HUES48 (cell line): ENCODE results near the gene LSG1.

Source experiments
- H3K27ac ChIP-seq: one replicate; pipeline ENCODE4 v1.7.0; 2013; ENCODE audit warnings: low read depth, low read length, inconsistent platforms
- H3K27me3 ChIP-seq: 2 replicates; pipeline ENCODE4 v1.6.1; 2013; ENCODE audit warnings: mild to moderate bottlenecking, low read length; ENCODE audit not compliant: control insufficient read depth, insufficient read depth
- H3K36me3 ChIP-seq: 2 replicates; pipeline ENCODE4 v1.6.1; 2013; ENCODE audit warnings: low read length; ENCODE audit not compliant: control insufficient read depth, insufficient read depth
- H3K4me1 ChIP-seq: 2 replicates; pipeline ENCODE4 v1.6.1; 2013; ENCODE audit warnings: mild to moderate bottlenecking, low read length; ENCODE audit not compliant: control insufficient read depth, insufficient read depth
- H3K4me3 ChIP-seq: 2 replicates; pipeline ENCODE4 v1.5.1; 2013; ENCODE audit warnings: mild to moderate bottlenecking, low read depth, low read length
- H3K9ac ChIP-seq: 2 replicates; pipeline ENCODE4 v1.6.1; 2013; ENCODE audit warnings: mild to moderate bottlenecking, low read depth, low read length, moderate library complexity
- H3K9me3 ChIP-seq: 2 replicates; pipeline ENCODE4 v1.6.1; 2013; ENCODE audit warnings: low read length; ENCODE audit not compliant: control insufficient read depth, insufficient read depth

The LSG1 gene

GRCh38 chr3:194686816-194687637, 15.0 kb upstream of the LSG1 start:
- H3K27me3 ChIP-seq = peaks cover 32% of the 10 kb centered on the region
- peak overlapping the region; percentile 61 for H3K4me3 ChIP-seq
- no peaks in the 10 kb centered on the region for H3K9me3 ChIP-seq
- peaks cover 18% of the 10 kb centered on the region for H3K4me1 ChIP-seq
- H3K27ac ChIP-seq = peak overlapping the region; percentile 80
- peak overlapping the region; percentile 7; the same call in 1 of the 2 replicates for H3K9ac ChIP-seq
- no peaks in the 10 kb centered on the region for H3K36me3 ChIP-seq

- peak overlapping the region; percentile 61 for H3K4me3 ChIP-seq
- H3K4me1 ChIP-seq = peaks cover 18% of the 10 kb centered on the region
- H3K36me3 ChIP-seq = no peaks in the 10 kb centered on the region
- H3K27ac ChIP-seq = no peak overlapping the region
- no peak overlapping the region for H3K9ac ChIP-seq
- no peaks in the 10 kb centered on the region for H3K9me3 ChIP-seq
- peaks cover 32% of the 10 kb centered on the region for H3K27me3 ChIP-seq
Observed at GRCh38 chr3:194686414-194686815, 14.4 kb upstream of the LSG1 start.

GRCh38 chr3:194685718-194686413, 13.9 kb upstream of the LSG1 start, which contains the start of gene FAM43A:
Gene FAM43A (plus strand): TSS chr3:194685883. CDS start chr3:194686827, 944 bp downstream.
- H3K4me3 ChIP-seq = peak within 1 kb of the TSS; percentile 61
- H3K27ac ChIP-seq = no peak within 1 kb of the TSS
- peaks cover 18% of the 10 kb centered on the region for H3K4me1 ChIP-seq
- no peaks in the 10 kb centered on the region for H3K9me3 ChIP-seq
- H3K36me3 ChIP-seq = no peaks in the 10 kb centered on the region
- H3K27me3 ChIP-seq = peaks cover 32% of the 10 kb centered on the region
- no peak within 1 kb of the TSS for H3K9ac ChIP-seq

DNA sequence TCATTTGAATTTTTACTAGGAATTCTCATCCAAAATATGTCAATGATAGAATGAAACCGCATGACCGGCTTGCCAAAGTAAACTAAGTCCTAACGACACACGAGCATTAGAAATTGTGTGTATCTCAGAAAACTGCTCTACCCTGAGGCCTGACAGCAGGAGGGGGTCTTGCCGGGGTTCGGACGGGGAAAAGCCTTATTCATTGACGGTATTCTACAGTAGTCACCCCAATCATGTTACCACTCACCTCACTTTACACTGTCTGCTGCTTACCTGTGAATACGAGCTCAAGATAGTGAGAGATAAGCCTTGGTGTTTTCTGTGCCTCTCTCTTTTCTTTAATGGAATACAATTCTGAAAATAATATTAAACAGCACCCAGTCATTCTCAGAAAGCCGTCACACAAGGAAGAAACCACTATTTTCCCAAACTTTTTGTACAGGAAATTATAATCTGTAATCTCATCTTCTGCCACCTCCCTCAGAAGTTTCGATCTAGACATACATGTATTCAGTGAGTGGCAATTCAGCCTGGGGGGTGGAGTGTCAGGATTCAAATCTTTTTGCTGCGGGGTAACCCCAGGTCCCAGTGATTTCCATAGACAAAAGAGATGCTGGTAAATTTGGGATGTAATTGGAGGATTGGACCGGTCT, 13.2 kb upstream of the LSG1 start:
- Histone ChIP-seq H3K27ac (no peak overlapping the region), H3K4me3 (peak overlapping the region; percentile 61), H3K9me3 (no peaks in the 10 kb centered on the region), H3K9ac (no peak overlapping the region), H3K36me3 (no peaks in the 10 kb centered on the region), H3K4me1 (peaks cover 18% of the 10 kb centered on the region), H3K27me3 (peaks cover 32% of the 10 kb centered on the region)

- no peak overlapping the region for H3K27ac ChIP-seq
- H3K9me3 ChIP-seq = no peaks in the 10 kb centered on the region
- peaks cover 32% of the 10 kb centered on the region for H3K27me3 ChIP-seq
- no peak overlapping the region for H3K4me3 ChIP-seq
- peaks cover 8% of the 10 kb centered on the region for H3K4me1 ChIP-seq
- H3K9ac ChIP-seq = no peak overlapping the region
- H3K36me3 ChIP-seq = no peaks in the 10 kb centered on the region
Observed at GRCh38 chr3:194683380-194683779, 11.4 kb upstream of the LSG1 start.

GRCh38 chr3:194682694-194683310, 10.8 kb upstream of the LSG1 start:
- H3K27ac ChIP-seq = no peak overlapping the region
- H3K27me3 ChIP-seq = peaks cover 32% of the 10 kb centered on the region
- no peak overlapping the region for H3K9ac ChIP-seq

GRCh38 chr3:194682189-194682693, 10.2 kb upstream of the LSG1 start:
- H3K4me3 ChIP-seq = no peak overlapping the region
- H3K9ac ChIP-seq = no peak overlapping the region
- no peaks in the 10 kb centered on the region for H3K36me3 ChIP-seq
- no peaks in the 10 kb centered on the region for H3K9me3 ChIP-seq
- peaks cover 28% of the 10 kb centered on the region for H3K27me3 ChIP-seq
- no peak overlapping the region for H3K27ac ChIP-seq
- H3K4me1 ChIP-seq = 0 out of 2 replicates have a peak, but pooled peaks cover 7% of the 10 kb centered on the region

More at GRCh38 chr3:194682694-194683310, 10.8 kb upstream of the LSG1 start:
- Histone ChIP-seq H3K36me3 (no peaks in the 10 kb centered on the region), H3K4me3 (no peak overlapping the region), H3K4me1 (0 out of 2 replicates have a peak, but pooled peaks cover 7% of the 10 kb centered on the region), H3K9me3 (no peaks in the 10 kb centered on the region)

DNA sequence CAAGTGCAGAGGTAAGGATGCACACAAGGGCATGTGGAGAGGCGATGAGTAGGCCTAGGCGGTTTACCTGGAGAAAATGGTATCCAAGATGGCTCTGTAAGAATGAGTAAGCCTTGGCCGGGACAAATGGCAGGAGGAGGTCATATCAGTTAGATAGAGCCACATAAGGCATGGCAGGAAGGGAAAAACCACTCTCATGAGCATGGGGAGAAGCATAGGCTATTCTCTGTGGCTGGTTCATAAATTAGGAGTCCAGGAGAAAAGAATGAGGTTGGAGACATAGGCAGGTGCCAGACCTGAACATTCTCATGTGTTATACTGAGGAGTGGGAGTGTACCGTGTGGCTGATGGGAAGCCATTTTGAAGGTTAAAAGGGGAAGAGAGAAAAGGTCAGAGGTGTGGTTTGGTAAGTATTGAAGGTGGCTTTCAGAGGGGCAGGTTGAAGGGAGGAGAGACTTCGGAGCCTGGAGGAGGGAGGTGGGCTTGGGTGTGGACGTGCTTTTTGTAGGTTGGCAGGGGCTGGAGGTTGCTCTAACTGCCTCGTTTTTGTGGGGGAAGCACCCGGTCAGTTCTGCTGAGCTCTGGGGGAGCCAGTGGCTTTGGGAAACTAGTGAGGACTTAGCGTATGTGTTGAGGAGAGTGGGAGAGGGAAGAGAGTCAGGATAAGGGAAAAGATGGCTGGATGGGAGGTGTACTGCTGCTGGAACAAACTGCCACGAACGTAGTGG, 9.1 kb upstream of the LSG1 start:
- Histone ChIP-seq H3K4me1 (0 out of 2 replicates have a peak, but pooled peaks cover 3% of the 10 kb centered on the region), H3K9ac (no peak overlapping the region), H3K4me3 (no peak overlapping the region)

GRCh38 chr3:194676471-194676870, 4.5 kb upstream of the LSG1 start:
- Histone ChIP-seq H3K9me3 (no peaks in the 10 kb centered on the region), H3K4me1 (no peaks in the 10 kb centered on the region), H3K27ac (no peak overlapping the region), H3K36me3 (no peaks in the 10 kb centered on the region), H3K4me3 (no peak overlapping the region), H3K27me3 (no peaks in the 10 kb centered on the region; the same call in 1 of the 2 replicates), H3K9ac (no peak overlapping the region)

More for the DNA sequence above, 9.1 kb upstream of the LSG1 start:
- H3K27me3 ChIP-seq = peaks cover 16% of the 10 kb centered on the region
- H3K36me3 ChIP-seq = no peaks in the 10 kb centered on the region
- H3K27ac ChIP-seq = no peak overlapping the region
- no peaks in the 10 kb centered on the region for H3K9me3 ChIP-seq

DNA sequence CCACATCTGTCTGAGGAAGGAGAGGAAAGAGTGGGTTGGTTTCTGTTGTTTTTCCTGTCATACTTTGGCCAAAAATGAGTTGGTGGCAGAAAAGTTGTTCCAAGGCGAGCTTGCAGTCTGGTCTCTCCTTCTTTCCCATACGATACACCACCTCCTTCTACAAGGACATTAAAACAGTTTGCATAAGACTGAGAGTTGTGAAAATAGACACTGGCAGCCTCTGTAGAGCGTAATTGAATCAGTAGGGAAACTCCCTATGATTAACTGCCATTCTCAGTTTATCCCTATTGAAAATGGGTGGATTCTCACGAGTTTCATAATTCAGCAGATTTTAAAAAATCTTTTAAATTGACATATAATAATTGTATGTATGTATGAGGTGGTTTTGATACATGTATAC, 3.7 kb upstream of the LSG1 start:
- Histone ChIP-seq H3K9ac (no peak overlapping the region), H3K4me1 (peaks cover 7% of the 10 kb centered on the region), H3K27ac (no peak overlapping the region), H3K36me3 (no peaks in the 10 kb centered on the region), H3K4me3 (no peak overlapping the region), H3K27me3 (no peaks in the 10 kb centered on the region; the same call in 1 of the 2 replicates), H3K9me3 (no peaks in the 10 kb centered on the region)
